ENCODE results near the gene HCST.

Gene HCST

GRCh38 chr19:35932291-35932936 lies 30.1 kb downstream of the HCST start (continued):
- TF ChIP-seq, protein P1, sequence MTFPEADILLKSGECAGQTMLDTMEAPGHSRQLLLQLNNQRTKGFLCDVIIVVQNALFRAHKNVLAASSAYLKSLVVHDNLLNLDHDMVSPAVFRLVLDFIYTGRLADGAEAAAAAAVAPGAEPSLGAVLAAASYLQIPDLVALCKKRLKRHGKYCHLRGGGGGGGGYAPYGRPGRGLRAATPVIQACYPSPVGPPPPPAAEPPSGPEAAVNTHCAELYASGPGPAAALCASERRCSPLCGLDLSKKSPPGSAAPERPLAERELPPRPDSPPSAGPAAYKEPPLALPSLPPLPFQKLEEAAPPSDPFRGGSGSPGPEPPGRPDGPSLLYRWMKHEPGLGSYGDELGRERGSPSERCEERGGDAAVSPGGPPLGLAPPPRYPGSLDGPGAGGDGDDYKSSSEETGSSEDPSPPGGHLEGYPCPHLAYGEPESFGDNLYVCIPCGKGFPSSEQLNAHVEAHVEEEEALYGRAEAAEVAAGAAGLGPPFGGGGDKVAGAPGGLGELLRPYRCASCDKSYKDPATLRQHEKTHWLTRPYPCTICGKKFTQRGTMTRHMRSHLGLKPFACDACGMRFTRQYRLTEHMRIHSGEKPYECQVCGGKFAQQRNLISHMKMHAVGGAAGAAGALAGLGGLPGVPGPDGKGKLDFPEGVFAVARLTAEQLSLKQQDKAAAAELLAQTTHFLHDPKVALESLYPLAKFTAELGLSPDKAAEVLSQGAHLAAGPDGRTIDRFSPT (tag by site-specific recombination; IDR thresholded peaks at IDR 0.05) = no peak

- no peaks in the 10 kb centered on the region; the same call in 1 of the 2 replicates for H3K9me3 ChIP-seq (ENCODE audit: control insufficient read depth, insufficient read depth, low read depth, low read length)
- ChIA-PET POLR2A (no interaction called here), CTCF (interaction anchor here (0.5 to 8.0 kb wide), 4 partner anchors 9 to 91 kb away, joined by 3 to 185 read pairs (median 4); no protein-coding TSS in a partner anchor)
- H3K27ac ChIP-seq (ENCODE audit: extremely low read depth, low read depth, low read length) = peak within 1 kb of the TSS; percentile 78; the same call in 1 of the 2 replicates
- H3K4me1 ChIP-seq (ENCODE audit: control insufficient read depth, insufficient read depth, low read length) = peaks cover 26% of the 10 kb centered on the region
- peaks cover 20 to 28% of the 10 kb centered on the region in 2 experiments for H3K36me3 ChIP-seq (ENCODE audit: control insufficient read depth in 2 of 2, insufficient read depth in 1 of 2, low read length in 2 of 2)
- peak within 1 kb of the TSS; percentile 49 for H3K4me3 ChIP-seq (ENCODE audit: low read depth, low read length)
- peak; percentile 86; the same call in 1 of the 2 replicates for TF ChIP-seq ZNF501 (tag by site-specific recombination; IDR thresholded peaks at IDR 0.05)
- TF ChIP-seq ZIC2 (tag by site-specific recombination; IDR thresholded peaks at IDR 0.05) = peak; percentile 77
- peak; percentile 10; the same call in 1 of the 2 replicates for TF ChIP-seq REST (tag by site-specific recombination; IDR thresholded peaks at IDR 0.05)
- peak; percentile 79; the same call in 1 of the 2 replicates for TF ChIP-seq ZBTB7A (tag by site-specific recombination; IDR thresholded peaks at IDR 0.05; ENCODE audit: low read depth)
- TF ChIP-seq ZNF76 (tag by site-specific recombination; IDR thresholded peaks at IDR 0.05; ENCODE audit: borderline replicate concordance, low read depth) = peak; percentile 85
- peak; percentile 92 for TF ChIP-seq ZNF335 (tag by site-specific recombination; conservative IDR thresholded peaks at IDR 0.05)
- peak; percentile 93 for TF ChIP-seq IKZF3 (tag by site-specific recombination; IDR thresholded peaks at IDR 0.05)
- TF ChIP-seq ZBTB10 (tag by site-specific recombination; IDR thresholded peaks at IDR 0.05) = peak; percentile 68
- no peak for TF ChIP-seq ZNF707 (tag by site-specific recombination; IDR thresholded peaks at IDR 0.05)
- TF ChIP-seq RBAK (tag by site-specific recombination; IDR thresholded peaks at IDR 0.05) = peak; percentile 47; the same call in 1 of the 2 replicates
- TF ChIP-seq PRDM1 (tag by site-specific recombination; IDR thresholded peaks at IDR 0.05) = peak; percentile 93
- TF ChIP-seq ZNF585B (tag by site-specific recombination; IDR thresholded peaks at IDR 0.05) = no peak
- TF ChIP-seq REPIN1 (tag by site-specific recombination; IDR thresholded peaks at IDR 0.05; ENCODE audit: low read depth) = peak; percentile 86; the same call in 1 of the 2 replicates
- TF ChIP-seq, protein P2, sequence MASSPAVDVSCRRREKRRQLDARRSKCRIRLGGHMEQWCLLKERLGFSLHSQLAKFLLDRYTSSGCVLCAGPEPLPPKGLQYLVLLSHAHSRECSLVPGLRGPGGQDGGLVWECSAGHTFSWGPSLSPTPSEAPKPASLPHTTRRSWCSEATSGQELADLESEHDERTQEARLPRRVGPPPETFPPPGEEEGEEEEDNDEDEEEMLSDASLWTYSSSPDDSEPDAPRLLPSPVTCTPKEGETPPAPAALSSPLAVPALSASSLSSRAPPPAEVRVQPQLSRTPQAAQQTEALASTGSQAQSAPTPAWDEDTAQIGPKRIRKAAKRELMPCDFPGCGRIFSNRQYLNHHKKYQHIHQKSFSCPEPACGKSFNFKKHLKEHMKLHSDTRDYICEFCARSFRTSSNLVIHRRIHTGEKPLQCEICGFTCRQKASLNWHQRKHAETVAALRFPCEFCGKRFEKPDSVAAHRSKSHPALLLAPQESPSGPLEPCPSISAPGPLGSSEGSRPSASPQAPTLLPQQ (tag by site-specific recombination; IDR thresholded peaks at IDR 0.05) = peak; percentile 99
- TF ChIP-seq PATZ1 (tag by site-specific recombination; IDR thresholded peaks at IDR 0.05) = peak; percentile 88
- peak; percentile 91 for TF ChIP-seq SP3 (tag by site-specific recombination; IDR thresholded peaks at IDR 0.05)
- peak; percentile 37; the same call in 1 of the 2 replicates for TF ChIP-seq ZBTB8A (tag by site-specific recombination; IDR thresholded peaks at IDR 0.05)
- TF ChIP-seq, protein P3, sequence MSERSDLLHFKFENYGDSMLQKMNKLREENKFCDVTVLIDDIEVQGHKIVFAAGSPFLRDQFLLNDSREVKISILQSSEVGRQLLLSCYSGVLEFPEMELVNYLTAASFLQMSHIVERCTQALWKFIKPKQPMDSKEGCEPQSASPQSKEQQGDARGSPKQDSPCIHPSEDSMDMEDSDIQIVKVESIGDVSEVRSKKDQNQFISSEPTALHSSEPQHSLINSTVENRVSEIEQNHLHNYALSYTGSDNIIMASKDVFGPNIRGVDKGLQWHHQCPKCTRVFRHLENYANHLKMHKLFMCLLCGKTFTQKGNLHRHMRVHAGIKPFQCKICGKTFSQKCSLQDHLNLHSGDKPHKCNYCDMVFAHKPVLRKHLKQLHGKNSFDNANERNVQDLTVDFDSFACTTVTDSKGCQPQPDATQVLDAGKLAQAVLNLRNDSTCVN (tag by site-specific recombination; optimal IDR thresholded peaks at IDR 0.05) = peak; percentile 97
Measured at GRCh38 chr19:35935911-35936737, 33.8 kb downstream of the HCST start, which contains the start of gene LRFN3. Gene LRFN3 (plus strand): TSS chr19:35936374. CDS start chr19:35939426, 3,052 bp downstream.

Measured in HEK293 (cell line).